ENCODE results near the gene CACNA1D. TPM values are rescaled to one million over a fixed set of nuclear protein-coding genes. Genes with fewer than 3 reads are reported as not detected.

The CACNA1D gene
- total RNA-seq, 1 donor from 2014 or later: 1.1 TPM

DNA sequence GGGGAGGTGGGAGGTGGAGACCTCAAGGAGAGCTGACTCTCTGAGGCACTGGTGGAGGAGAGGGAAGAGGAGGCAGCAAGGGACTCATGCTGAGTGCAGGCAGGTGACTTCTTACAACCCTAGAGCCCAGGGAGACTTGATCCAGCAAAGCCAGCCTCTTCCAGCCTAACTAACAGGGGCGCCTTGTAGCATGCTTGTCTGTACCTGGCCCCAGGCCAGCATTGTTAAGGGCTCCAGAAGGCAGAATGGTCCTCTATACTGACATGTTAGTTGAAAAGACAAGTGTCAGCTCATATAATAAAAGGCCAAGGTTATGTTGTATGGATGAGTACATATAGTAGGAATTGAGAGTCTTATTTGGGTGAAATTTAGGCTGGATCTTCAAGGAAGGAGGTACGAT, 286.4 kb downstream of the CACNA1D start:
- Histone ChIP-seq H3K27me3 (ENCODE audit: low read depth) (no peaks in the 10 kb centered on the region), H3K27ac (replicated peaks) (no peak overlapping the region), H3K4me3 (no peak overlapping the region), H3K9me3 (replicated peaks) (no peaks in the 10 kb centered on the region), H3K4me1 (no peaks in the 10 kb centered on the region), H3K36me3 (no peaks in the 10 kb centered on the region)
- intact Hi-C loops (cut with micrococcal nuclease): no loop called here
- TF ChIP-seq, protein P1, sequence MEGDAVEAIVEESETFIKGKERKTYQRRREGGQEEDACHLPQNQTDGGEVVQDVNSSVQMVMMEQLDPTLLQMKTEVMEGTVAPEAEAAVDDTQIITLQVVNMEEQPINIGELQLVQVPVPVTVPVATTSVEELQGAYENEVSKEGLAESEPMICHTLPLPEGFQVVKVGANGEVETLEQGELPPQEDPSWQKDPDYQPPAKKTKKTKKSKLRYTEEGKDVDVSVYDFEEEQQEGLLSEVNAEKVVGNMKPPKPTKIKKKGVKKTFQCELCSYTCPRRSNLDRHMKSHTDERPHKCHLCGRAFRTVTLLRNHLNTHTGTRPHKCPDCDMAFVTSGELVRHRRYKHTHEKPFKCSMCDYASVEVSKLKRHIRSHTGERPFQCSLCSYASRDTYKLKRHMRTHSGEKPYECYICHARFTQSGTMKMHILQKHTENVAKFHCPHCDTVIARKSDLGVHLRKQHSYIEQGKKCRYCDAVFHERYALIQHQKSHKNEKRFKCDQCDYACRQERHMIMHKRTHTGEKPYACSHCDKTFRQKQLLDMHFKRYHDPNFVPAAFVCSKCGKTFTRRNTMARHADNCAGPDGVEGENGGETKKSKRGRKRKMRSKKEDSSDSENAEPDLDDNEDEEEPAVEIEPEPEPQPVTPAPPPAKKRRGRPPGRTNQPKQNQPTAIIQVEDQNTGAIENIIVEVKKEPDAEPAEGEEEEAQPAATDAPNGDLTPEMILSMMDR (IDR thresholded peaks at IDR 0.05; ENCODE audit: borderline replicate concordance): no peak
- DNase-seq: no peak

DNA sequence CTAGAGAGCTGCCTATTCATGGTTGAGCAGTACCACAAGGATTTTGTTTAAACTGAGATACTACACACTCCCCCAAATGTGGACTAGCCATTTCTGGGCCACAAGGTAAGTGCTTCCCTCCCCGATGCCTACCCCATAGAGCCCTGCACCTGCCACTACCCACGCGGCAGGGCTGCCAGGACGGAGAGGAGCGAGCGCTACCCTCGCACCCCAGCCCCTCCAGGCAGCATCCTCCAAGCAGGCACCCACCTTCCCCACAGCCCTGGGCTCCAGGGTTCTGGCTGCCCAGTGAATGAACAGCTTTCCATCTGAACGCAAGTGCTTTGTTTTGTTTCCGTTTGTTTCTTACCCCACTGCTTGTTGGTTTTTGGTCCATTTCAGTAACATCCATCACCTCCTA, 292.6 kb downstream of the CACNA1D start:
- Histone ChIP-seq H3K4me3 (no peak overlapping the region), H3K27ac (replicated peaks) (no peak overlapping the region), H3K9me3 (replicated peaks) (no peaks in the 10 kb centered on the region), H3K36me3 (no peaks in the 10 kb centered on the region), H3K4me1 (no peaks in the 10 kb centered on the region), H3K27me3 (ENCODE audit: low read depth) (peaks cover 8% of the 10 kb centered on the region)
- DNase-seq: no peak
- TF ChIP-seq, protein P1 (IDR thresholded peaks at IDR 0.05; ENCODE audit: borderline replicate concordance): no peak
- intact Hi-C loops (cut with micrococcal nuclease): no loop called here

DNA sequence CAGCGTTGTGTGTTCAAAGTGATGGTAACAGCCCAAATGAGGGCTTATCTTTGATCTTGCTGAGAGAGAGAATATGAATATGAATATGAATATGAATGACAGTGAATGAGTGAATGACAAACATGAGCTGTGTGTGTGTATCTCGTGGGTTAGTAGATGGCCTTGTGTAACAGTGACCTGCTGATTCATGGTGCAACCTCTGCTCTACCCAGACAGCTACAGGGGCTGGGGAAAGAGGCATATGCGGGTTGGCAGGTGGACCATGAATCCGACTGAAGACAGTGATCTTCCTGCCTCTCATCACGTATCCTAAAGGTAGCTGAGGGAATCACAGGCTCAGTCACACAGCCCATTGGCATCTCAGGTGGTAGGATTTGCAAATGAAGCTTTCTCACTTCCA, 293.6 kb downstream of the CACNA1D start:
- TF ChIP-seq, protein P1 (IDR thresholded peaks at IDR 0.05; ENCODE audit: borderline replicate concordance): no peak
- Histone ChIP-seq H3K36me3 (no peaks in the 10 kb centered on the region), H3K9me3 (replicated peaks) (no peaks in the 10 kb centered on the region), H3K27ac (replicated peaks) (no peak overlapping the region), H3K4me3 (no peak overlapping the region), H3K4me1 (no peaks in the 10 kb centered on the region), H3K27me3 (ENCODE audit: low read depth) (peaks cover 8% of the 10 kb centered on the region)
- intact Hi-C loops (cut with micrococcal nuclease): no loop called here
- no peak for DNase-seq

DNA sequence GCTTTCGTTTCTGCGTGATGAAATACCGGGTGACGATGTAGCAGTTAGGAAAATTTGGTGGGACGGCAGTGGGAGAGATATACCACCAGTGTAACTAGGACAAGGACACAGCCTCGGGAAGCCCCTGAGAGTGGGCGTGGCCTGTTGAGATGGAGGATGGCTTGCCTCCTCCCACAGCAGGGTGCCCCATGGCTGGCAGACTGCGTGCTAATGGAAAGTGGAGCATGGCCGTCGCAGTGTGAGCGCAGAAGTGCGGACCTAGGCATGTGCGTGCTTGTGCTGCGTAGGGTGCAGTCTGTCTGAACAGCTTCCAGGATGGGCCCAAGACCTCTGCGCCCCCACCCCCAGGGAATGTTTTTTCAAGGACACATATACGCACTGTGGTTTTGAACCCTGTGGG, 295.0 kb downstream of the CACNA1D start:
- no peaks in the 10 kb centered on the region for H3K9me3 ChIP-seq (replicated peaks)
- H3K27me3 ChIP-seq (ENCODE audit: low read depth): peaks cover 8% of the 10 kb centered on the region
- no peak overlapping the region for H3K27ac ChIP-seq (replicated peaks)
- no peak for DNase-seq
- TF ChIP-seq, protein P1 (IDR thresholded peaks at IDR 0.05; ENCODE audit: borderline replicate concordance): no peak
- intact Hi-C loops (cut with micrococcal nuclease): no loop called here
- H3K36me3 ChIP-seq: no peaks in the 10 kb centered on the region
- H3K4me3 ChIP-seq: no peak overlapping the region
- H3K4me1 ChIP-seq: no peaks in the 10 kb centered on the region

DNA sequence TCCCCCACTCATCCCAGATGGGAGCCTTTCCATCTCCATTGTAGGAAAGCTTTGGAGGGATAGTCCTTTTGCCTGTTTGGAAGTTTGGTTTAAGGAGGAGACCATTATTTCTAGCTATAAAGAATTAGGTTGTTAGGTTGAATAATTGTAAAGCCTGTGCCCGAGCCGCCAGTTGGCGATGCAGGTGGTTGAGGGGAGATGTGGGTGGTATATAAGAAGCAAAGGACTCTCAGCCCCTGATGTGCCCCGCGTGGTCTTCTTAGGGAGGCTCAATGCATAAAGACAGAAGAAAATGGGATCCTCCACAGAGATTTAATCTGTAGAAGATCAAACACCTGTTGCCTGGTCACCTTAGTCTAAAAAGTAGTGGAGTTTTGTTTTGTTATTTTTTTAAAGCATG, 296.1 kb downstream of the CACNA1D start:
- Histone ChIP-seq H3K27ac (replicated peaks) (no peak overlapping the region), H3K36me3 (no peaks in the 10 kb centered on the region), H3K4me1 (no peaks in the 10 kb centered on the region), H3K4me3 (no peak overlapping the region), H3K27me3 (ENCODE audit: low read depth) (peaks cover 8% of the 10 kb centered on the region), H3K9me3 (replicated peaks) (no peaks in the 10 kb centered on the region)
- TF ChIP-seq, protein P1 (IDR thresholded peaks at IDR 0.05; ENCODE audit: borderline replicate concordance): no peak
- intact Hi-C loops (cut with micrococcal nuclease): no loop called here
- no peak for DNase-seq

DNA sequence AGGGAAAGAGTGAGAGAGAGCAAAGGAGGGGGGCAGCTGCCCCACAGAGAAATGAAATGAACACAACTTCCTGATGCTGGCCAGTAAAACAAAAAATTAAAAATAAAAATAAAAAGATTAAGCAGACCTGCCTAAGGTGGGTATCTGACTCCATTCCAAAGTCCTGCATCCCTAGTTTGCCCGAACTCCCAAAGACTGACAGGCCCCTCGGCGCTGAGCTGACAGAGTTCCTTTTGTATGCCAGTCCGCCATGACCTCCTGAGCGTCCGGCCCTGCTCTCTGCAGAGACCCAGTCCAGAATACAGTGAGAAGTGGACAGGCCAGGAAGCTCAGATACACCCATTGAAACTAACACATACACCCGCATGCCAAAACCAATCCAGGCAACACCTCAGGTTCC, 296.9 kb downstream of the CACNA1D start:
- no peak for DNase-seq
- H3K27me3 ChIP-seq (ENCODE audit: low read depth): peaks cover 8% of the 10 kb centered on the region
- peaks cover 1% of the 10 kb centered on the region for H3K4me1 ChIP-seq
- intact Hi-C loops (cut with micrococcal nuclease): no loop called here
- H3K36me3 ChIP-seq: no peaks in the 10 kb centered on the region
- H3K9me3 ChIP-seq (replicated peaks): no peaks in the 10 kb centered on the region
- no peak overlapping the region for H3K4me3 ChIP-seq
- no peak overlapping the region for H3K27ac ChIP-seq (replicated peaks)
- TF ChIP-seq, protein P1 (IDR thresholded peaks at IDR 0.05; ENCODE audit: borderline replicate concordance): no peak
